MM.1S (cell line): ENCODE data around the gene TANC2.

ENCODE experiments used
- DNase-seq: peaks from one replicate; pipeline ENCODE4 v3.0.0-alpha.2; 2015
- H2AFZ ChIP-seq: fragments of 300-600 bp; sonication (generic); 2 replicates; pipeline ENCODE4 v1.6.0; 2016; ENCODE audit warnings: antibody characterized with exemption, low read length
- H3F3A ChIP-seq: fragments of 300-600 bp; sonication (generic); 2 replicates; pipeline ENCODE4 v1.6.1; 2016; ENCODE audit warnings: mild to moderate bottlenecking, antibody characterized with exemption, low read length, moderate library complexity, mixed read lengths; ENCODE audit not compliant: insufficient read depth
- H3K27ac ChIP-seq: fragments of 300-600 bp; sonication (generic); 2 replicates; pipeline ENCODE4 v1.5.1; 2016; ENCODE audit warnings: mild to moderate bottlenecking, low read length
- H3K27me3 ChIP-seq: fragments of 300-600 bp; sonication (generic); replicated peaks from 2 replicates; pipeline ENCODE4 v1.6.0; 2016; ENCODE audit warnings: low read length; ENCODE audit not compliant: insufficient read depth
- H3K36me3 ChIP-seq: fragments of 300-600 bp; sonication (generic); replicated peaks from 2 replicates; pipeline ENCODE4 v1.6.1; 2016; ENCODE audit warnings: mild to moderate bottlenecking, low read length, mixed read lengths; ENCODE audit not compliant: insufficient read depth
- H3K4me1 ChIP-seq: fragments of 300-600 bp; sonication (generic); 2 replicates; pipeline ENCODE4 v1.6.1; 2016; ENCODE audit warnings: low read length, mixed read lengths
- H3K4me2 ChIP-seq: fragments of 300-600 bp; sonication (generic); 2 replicates; pipeline ENCODE4 v1.6.0; 2016; ENCODE audit warnings: low read depth, low read length
- H3K4me3 ChIP-seq: fragments of 300-600 bp; sonication (generic); 2 replicates; pipeline ENCODE4 v1.5.1; 2016; ENCODE audit warnings: low read length, mixed read lengths
- H3K79me2 ChIP-seq: fragments of 300-600 bp; sonication (generic); 2 replicates; pipeline ENCODE4 v1.6.1; 2016; ENCODE audit warnings: mixed run types, low read length, mixed read lengths
- H3K9ac ChIP-seq: fragments of 300-600 bp; sonication (generic); 2 replicates; pipeline ENCODE4 v1.6.1; 2016; ENCODE audit warnings: low read length, mixed read lengths
- H3K9me2 ChIP-seq: fragments of 300-600 bp; sonication (generic); replicated peaks from 2 replicates; pipeline ENCODE4 v1.6.1; 2016; ENCODE audit warnings: mild to moderate bottlenecking, low read length, mixed read lengths; ENCODE audit not compliant: insufficient read depth
- H3K9me3 ChIP-seq: fragments of 300-600 bp; sonication (generic); replicated peaks from 2 replicates; pipeline ENCODE4 v1.6.1; 2016; ENCODE audit warnings: mild to moderate bottlenecking, low read length, mixed read lengths; ENCODE audit not compliant: insufficient read depth
- H4K20me1 ChIP-seq: fragments of 300-600 bp; sonication (generic); 2 replicates; pipeline ENCODE4 v1.6.1; 2016; ENCODE audit warnings: mild to moderate bottlenecking, low read length, moderate library complexity, mixed read lengths; ENCODE audit not compliant: insufficient read depth
- CTCF ChIP-seq: fragments of 300-600 bp; sonication (generic); IDR thresholded peaks from 2 replicates; pipeline ENCODE4 v1.5.1; 2016; ENCODE audit warnings: antibody characterized with exemption, low read length, mixed read lengths
- EZH2 ChIP-seq: fragments of 300-600 bp; sonication (generic); optimal IDR thresholded peaks from 2 replicates; pipeline ENCODE3; 2017; ENCODE audit warnings: low read depth, mild to moderate bottlenecking, antibody characterized with exemption, low read length, mixed read lengths
- EZH2phosphoT487 ChIP-seq: fragments of 300-600 bp; sonication (generic); IDR thresholded peaks from 2 replicates; pipeline ENCODE4 v1.6.1; 2018; ENCODE audit warnings: antibody characterized with exemption, low read length

TANC2 gene

GRCh38 chr17:62963296-62963695 lies 2.7 kb upstream of the TANC2 start:
- H3K4me2 ChIP-seq: no peak overlapping the region
- no peak for DNase-seq
- no peaks in the 10 kb centered on the region for H3K36me3 ChIP-seq
- H4K20me1 ChIP-seq: no peaks in the 10 kb centered on the region
- no peak overlapping the region for H2AFZ ChIP-seq
- no peak overlapping the region for H3K4me3 ChIP-seq
- no peaks in the 10 kb centered on the region for H3K79me2 ChIP-seq
- H3K27me3 ChIP-seq: peaks cover 6% of the 10 kb centered on the region
- peaks cover 3% of the 10 kb centered on the region; the same call in 1 of the 2 replicates for H3F3A ChIP-seq
- no peaks in the 10 kb centered on the region for H3K9me2 ChIP-seq
- H3K4me1 ChIP-seq: peaks cover 12% of the 10 kb centered on the region
- no peak overlapping the region for H3K27ac ChIP-seq
- H3K9me3 ChIP-seq: no peaks in the 10 kb centered on the region
- no peak overlapping the region for H3K9ac ChIP-seq
- TF ChIP-seq EZH2 (no peak), EZH2phosphoT487 (no peak), CTCF (no peak)

- Histone ChIP-seq H3K36me3 (no peaks in the 10 kb centered on the region), H3K4me1 (peaks cover 12% of the 10 kb centered on the region), H3K79me2 (no peaks in the 10 kb centered on the region), H4K20me1 (no peaks in the 10 kb centered on the region), H3K27me3 (peaks cover 6% of the 10 kb centered on the region), H3K4me2 (no peak overlapping the region), H3K27ac (no peak overlapping the region), H2AFZ (no peak overlapping the region), H3F3A (peaks cover 3% of the 10 kb centered on the region; the same call in 1 of the 2 replicates), H3K4me3 (no peak overlapping the region), H3K9me3 (no peaks in the 10 kb centered on the region), H3K9me2 (no peaks in the 10 kb centered on the region), H3K9ac (no peak overlapping the region)
- DNase-seq: no peak
- no peak for TF ChIP-seq EZH2phosphoT487
- no peak for TF ChIP-seq EZH2
- TF ChIP-seq CTCF: no peak
These were observed 1.5 kb upstream of the TANC2 start for GRCh38 chr17:62964506-62964905.

GRCh38 chr17:62965174-62965685 lies 805 bp upstream of the TANC2 start:
- Histone ChIP-seq H3K27me3 (peaks cover 6% of the 10 kb centered on the region), H3K4me2 (peak overlapping the region; percentile 57), H3K36me3 (no peaks in the 10 kb centered on the region), H3K9me3 (no peaks in the 10 kb centered on the region), H3K9me2 (no peaks in the 10 kb centered on the region), H3K27ac (no peak overlapping the region; the same call in 1 of the 2 replicates), H2AFZ (peak overlapping the region; percentile 90), H3K4me1 (peaks cover 12% of the 10 kb centered on the region), H4K20me1 (no peaks in the 10 kb centered on the region), H3K79me2 (no peaks in the 10 kb centered on the region), H3F3A (peaks cover 3% of the 10 kb centered on the region; the same call in 1 of the 2 replicates), H3K4me3 (peak overlapping the region; percentile 68), H3K9ac (peak overlapping the region; percentile 61; the same call in 1 of the 2 replicates)
- no peak for DNase-seq
- TF ChIP-seq CTCF (no peak), EZH2 (no peak), EZH2phosphoT487 (no peak)
